C1 segment of cervical spinal cord (tissue), 14 donors: ENCODE data around the gene ALDH1A2.
"Not testable (repeated sequence)": the region's sequence is repeated elsewhere in the genome, so short reads cannot be mapped to it uniquely, and the experiment has no call there.

Experiments
- DNase-seq, 14 donors: peaks; one replicate each; lab custom pipeline; 2025; lab: John Stamatoyannopoulos, UW

Gene ALDH1A2

GRCh38 chr15:58066042-58066867, 744 bp upstream of the ALDH1A2 start:
- DNase-seq, result peak in 9 of 14 donors; percentile 1 to 36 (median 16)

- no peak for DNase-seq
Observed at GRCh38 chr15:58064980-58065444, 499 bp downstream of the ALDH1A2 start.

GRCh38 chr15:58064082-58064979, 1.2 kb downstream of the ALDH1A2 start:
- no peak for DNase-seq

GRCh38 chr15:58063614-58064013, 1.9 kb downstream of the ALDH1A2 start:
- DNase-seq, result no peak

- DNase-seq, result no peak
Observed at GRCh38 chr15:58062983-58063382, 2.5 kb downstream of the ALDH1A2 start.

GRCh38 chr15:58062175-58062574, 3.3 kb downstream of the ALDH1A2 start:
- DNase-seq, result no peak

GRCh38 chr15:58060575-58060974, 4.9 kb downstream of the ALDH1A2 start:
- no peak for DNase-seq

GRCh38 chr15:58058729-58059128, 6.8 kb downstream of the ALDH1A2 start:
- DNase-seq, result no peak

- DNase-seq, result no peak
Observed at GRCh38 chr15:58058073-58058472, 7.4 kb downstream of the ALDH1A2 start.

- DNase-seq, result no peak
Observed at GRCh38 chr15:58057559-58057958, 8.0 kb downstream of the ALDH1A2 start.

GRCh38 chr15:58056015-58056414, 9.5 kb downstream of the ALDH1A2 start:
- DNase-seq, result no peak

- no peak for DNase-seq
Observed at GRCh38 chr15:58053315-58054153, 12.0 kb downstream of the ALDH1A2 start.

GRCh38 chr15:58052334-58052733, 13.2 kb downstream of the ALDH1A2 start:
- DNase-seq, result no peak

GRCh38 chr15:58049520-58050227, 15.8 kb downstream of the ALDH1A2 start:
- DNase-seq, result no peak

GRCh38 chr15:58048261-58048660, 17.2 kb downstream of the ALDH1A2 start:
- DNase-seq, result no peak

- no peak for DNase-seq
Observed at GRCh38 chr15:58047149-58047548, 18.4 kb downstream of the ALDH1A2 start.

GRCh38 chr15:58046467-58046866, 19.0 kb downstream of the ALDH1A2 start:
- no peak for DNase-seq

- DNase-seq, result not testable (repeated sequence)
Observed at GRCh38 chr15:58045376-58045775, 20.1 kb downstream of the ALDH1A2 start.

- no peak for DNase-seq
Observed at GRCh38 chr15:58044551-58044950, 21.0 kb downstream of the ALDH1A2 start.

- DNase-seq, result peak in 1 of 14 donors; percentile 2
Observed at GRCh38 chr15:58043192-58043903, 22.2 kb downstream of the ALDH1A2 start.
